WTC11 (cell line): ENCODE results near the gene MIPEP.

ENCODE experiments used
- GABPB1 ChIP-seq: sonication (generic); formaldehyde crosslinking; IDR thresholded peaks from 2 replicates; pipeline ENCODE4 v1.8.1; 2023; ENCODE audit warnings: mild to moderate bottlenecking, missing genetic modification reagents
- JUN ChIP-seq: sonication (generic); formaldehyde crosslinking; IDR thresholded peaks from 2 replicates; pipeline ENCODE4 v1.8.0; 2023; ENCODE audit warnings: mild to moderate bottlenecking, missing genetic modification reagents
- NFYB ChIP-seq: sonication (generic); formaldehyde crosslinking; conservative IDR thresholded peaks from 2 replicates; pipeline ENCODE4 v1.8.0; 2022; ENCODE audit warnings: low read depth, missing genetic modification reagents
- ZNF138 ChIP-seq: sonication (generic); formaldehyde crosslinking; conservative IDR thresholded peaks from 2 replicates; pipeline ENCODE4 v1.8.1; 2022; ENCODE audit warnings: mild to moderate bottlenecking, moderate library complexity, missing genetic modification reagents
- TF ChIP-seq, protein P1 (sequence below): sonication (generic); formaldehyde crosslinking; IDR thresholded peaks from 2 replicates; pipeline ENCODE4 v1.8.1; 2022; ENCODE audit warnings: mild to moderate bottlenecking, missing genetic modification reagents, moderate library complexity, borderline replicate concordance
- TF ChIP-seq, protein P2 (sequence below): sonication (generic); formaldehyde crosslinking; conservative IDR thresholded peaks from 2 replicates; pipeline ENCODE4 v1.8.1; 2023; ENCODE audit warnings: mild to moderate bottlenecking, low read depth, missing genetic modification reagents, moderate library complexity
- TF ChIP-seq, protein P3 (sequence below): fragments of 200-600 bp; IDR thresholded peaks from 2 replicates; pipeline ENCODE4 v1.8.0; 2022; ENCODE audit warnings: antibody characterized with exemption

DNA sequence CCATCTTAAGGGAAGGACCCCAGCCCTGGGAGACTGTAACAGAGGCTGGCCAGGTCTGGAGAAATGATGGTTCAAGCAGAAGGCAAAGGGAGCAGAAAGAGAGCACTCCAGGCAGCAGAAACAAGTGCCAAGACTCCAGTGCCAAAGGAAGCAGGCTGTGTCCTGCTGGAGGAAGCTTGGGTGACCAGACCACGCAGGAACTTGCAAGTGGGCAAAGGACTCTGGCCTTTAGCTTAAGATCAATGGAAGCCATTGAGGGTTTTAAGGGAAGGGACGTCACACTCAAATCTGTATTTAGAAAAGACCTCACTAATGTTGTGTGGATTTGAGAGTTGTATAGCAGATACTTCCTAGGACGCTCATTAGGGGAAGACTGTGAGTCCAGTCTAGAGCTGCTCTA lies 95.5 kb downstream of the MIPEP start:
- TF ChIP-seq JUN (CRISPR knock-in tag) (no peak), ZNF138 (CRISPR knock-in tag) (no peak), NFYB (no peak), GABPB1 (CRISPR knock-in tag) (no peak)
- TF ChIP-seq, protein P1, sequence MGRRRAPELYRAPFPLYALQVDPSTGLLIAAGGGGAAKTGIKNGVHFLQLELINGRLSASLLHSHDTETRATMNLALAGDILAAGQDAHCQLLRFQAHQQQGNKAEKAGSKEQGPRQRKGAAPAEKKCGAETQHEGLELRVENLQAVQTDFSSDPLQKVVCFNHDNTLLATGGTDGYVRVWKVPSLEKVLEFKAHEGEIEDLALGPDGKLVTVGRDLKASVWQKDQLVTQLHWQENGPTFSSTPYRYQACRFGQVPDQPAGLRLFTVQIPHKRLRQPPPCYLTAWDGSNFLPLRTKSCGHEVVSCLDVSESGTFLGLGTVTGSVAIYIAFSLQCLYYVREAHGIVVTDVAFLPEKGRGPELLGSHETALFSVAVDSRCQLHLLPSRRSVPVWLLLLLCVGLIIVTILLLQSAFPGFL (CRISPR knock-in tag), result no peak
- TF ChIP-seq, protein P2, sequence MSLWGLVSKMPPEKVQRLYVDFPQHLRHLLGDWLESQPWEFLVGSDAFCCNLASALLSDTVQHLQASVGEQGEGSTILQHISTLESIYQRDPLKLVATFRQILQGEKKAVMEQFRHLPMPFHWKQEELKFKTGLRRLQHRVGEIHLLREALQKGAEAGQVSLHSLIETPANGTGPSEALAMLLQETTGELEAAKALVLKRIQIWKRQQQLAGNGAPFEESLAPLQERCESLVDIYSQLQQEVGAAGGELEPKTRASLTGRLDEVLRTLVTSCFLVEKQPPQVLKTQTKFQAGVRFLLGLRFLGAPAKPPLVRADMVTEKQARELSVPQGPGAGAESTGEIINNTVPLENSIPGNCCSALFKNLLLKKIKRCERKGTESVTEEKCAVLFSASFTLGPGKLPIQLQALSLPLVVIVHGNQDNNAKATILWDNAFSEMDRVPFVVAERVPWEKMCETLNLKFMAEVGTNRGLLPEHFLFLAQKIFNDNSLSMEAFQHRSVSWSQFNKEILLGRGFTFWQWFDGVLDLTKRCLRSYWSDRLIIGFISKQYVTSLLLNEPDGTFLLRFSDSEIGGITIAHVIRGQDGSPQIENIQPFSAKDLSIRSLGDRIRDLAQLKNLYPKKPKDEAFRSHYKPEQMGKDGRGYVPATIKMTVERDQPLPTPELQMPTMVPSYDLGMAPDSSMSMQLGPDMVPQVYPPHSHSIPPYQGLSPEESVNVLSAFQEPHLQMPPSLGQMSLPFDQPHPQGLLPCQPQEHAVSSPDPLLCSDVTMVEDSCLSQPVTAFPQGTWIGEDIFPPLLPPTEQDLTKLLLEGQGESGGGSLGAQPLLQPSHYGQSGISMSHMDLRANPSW, result no peak
- TF ChIP-seq, protein P3, sequence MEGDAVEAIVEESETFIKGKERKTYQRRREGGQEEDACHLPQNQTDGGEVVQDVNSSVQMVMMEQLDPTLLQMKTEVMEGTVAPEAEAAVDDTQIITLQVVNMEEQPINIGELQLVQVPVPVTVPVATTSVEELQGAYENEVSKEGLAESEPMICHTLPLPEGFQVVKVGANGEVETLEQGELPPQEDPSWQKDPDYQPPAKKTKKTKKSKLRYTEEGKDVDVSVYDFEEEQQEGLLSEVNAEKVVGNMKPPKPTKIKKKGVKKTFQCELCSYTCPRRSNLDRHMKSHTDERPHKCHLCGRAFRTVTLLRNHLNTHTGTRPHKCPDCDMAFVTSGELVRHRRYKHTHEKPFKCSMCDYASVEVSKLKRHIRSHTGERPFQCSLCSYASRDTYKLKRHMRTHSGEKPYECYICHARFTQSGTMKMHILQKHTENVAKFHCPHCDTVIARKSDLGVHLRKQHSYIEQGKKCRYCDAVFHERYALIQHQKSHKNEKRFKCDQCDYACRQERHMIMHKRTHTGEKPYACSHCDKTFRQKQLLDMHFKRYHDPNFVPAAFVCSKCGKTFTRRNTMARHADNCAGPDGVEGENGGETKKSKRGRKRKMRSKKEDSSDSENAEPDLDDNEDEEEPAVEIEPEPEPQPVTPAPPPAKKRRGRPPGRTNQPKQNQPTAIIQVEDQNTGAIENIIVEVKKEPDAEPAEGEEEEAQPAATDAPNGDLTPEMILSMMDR, result no peak
